GM21786 (cell line): ENCODE results near the gene TEDC1.

Experiments
- ATAC-seq: cut with Tn5 transposase; IDR thresholded peaks from one replicate; pipeline ENCODE4 v1.9.1; 2021; ENCODE audit not compliant: unreplicated experiment

Gene TEDC1

GRCh38 chr14:105490572-105491365 lies at the start of gene TEDC1:
TEDC1 (plus strand) TSS chr14:105491246; CDS start chr14:105491376, 130 bp downstream.
- ATAC-seq = peak; percentile 64

- no peak for ATAC-seq
These were observed 48.9 kb upstream of the TEDC1 start for GRCh38 chr14:105442125-105442524.

- ATAC-seq = no peak
These were observed 48.2 kb upstream of the TEDC1 start for GRCh38 chr14:105442834-105443233.

- ATAC-seq = no peak
These were observed 46.2 kb upstream of the TEDC1 start for GRCh38 chr14:105444859-105445258.

GRCh38 chr14:105445290-105445689 lies 45.8 kb upstream of the TEDC1 start:
- ATAC-seq = no peak

GRCh38 chr14:105445901-105446845 lies 44.9 kb upstream of the TEDC1 start:
- no peak for ATAC-seq

GRCh38 chr14:105446971-105447370 lies 44.1 kb upstream of the TEDC1 start:
- ATAC-seq = no peak

- no peak for ATAC-seq
These were observed 43.1 kb upstream of the TEDC1 start for GRCh38 chr14:105447651-105448640.

GRCh38 chr14:105448706-105449111 lies 42.3 kb upstream of the TEDC1 start:
- no peak for ATAC-seq

- ATAC-seq = no peak
These were observed 41.5 kb upstream of the TEDC1 start for GRCh38 chr14:105449276-105450122.

GRCh38 chr14:105450123-105450505 lies 40.9 kb upstream of the TEDC1 start:
- no peak for ATAC-seq

- ATAC-seq = no peak
These were observed 40.0 kb upstream of the TEDC1 start for GRCh38 chr14:105450864-105451720.

- no peak for ATAC-seq
These were observed 38.1 kb upstream of the TEDC1 start for GRCh38 chr14:105452963-105453362.

GRCh38 chr14:105453847-105454246 lies 37.2 kb upstream of the TEDC1 start:
- no peak for ATAC-seq

GRCh38 chr14:105455086-105455640 lies 35.9 kb upstream of the TEDC1 start:
- no peak for ATAC-seq

- ATAC-seq = no peak
These were observed 35.0 kb upstream of the TEDC1 start for GRCh38 chr14:105455766-105456660.
